Measurements from ENCODE around the gene GDI1.
"Not testable (repeated sequence)": the region's sequence is repeated elsewhere in the genome, so short reads cannot be mapped to it uniquely, and the experiment has no call there.

DNA sequence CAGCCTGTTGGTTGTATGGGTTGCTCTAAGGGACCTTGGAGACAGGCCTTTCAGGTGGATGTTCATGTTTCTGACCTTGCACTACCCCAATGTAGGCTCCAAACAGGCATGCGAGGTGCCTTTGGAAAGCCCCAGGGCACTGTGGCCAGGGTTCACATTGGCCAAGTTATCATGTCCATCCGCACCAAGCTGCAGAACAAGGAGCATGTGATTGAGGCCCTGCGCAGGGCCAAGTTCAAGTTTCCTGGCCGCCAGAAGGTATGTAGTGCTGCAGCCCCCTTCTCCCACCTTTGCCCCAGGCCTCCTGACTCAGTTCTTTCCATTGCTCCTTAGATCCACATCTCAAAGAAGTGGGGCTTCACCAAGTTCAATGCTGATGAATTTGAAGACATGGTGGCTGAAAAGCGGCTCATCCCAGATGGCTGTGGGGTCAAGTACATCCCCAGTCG is 36.6 kb upstream of the GDI1 start:
- TF ChIP-seq POLR2A (IDR thresholded peaks at IDR 0.05; ENCODE audit: low read length); GATA1 (IDR thresholded peaks at IDR 0.05; ENCODE audit: low read depth, low read length): not testable (repeated sequence)
